ENCODE data around the gene GRM1.

The GRM1 gene

GRCh38 chr6:146402476-146402875 lies 373.6 kb downstream of the GRM1 start:
- no peak for DNase-seq

- no peak for DNase-seq
Measured at GRCh38 chr6:146408583-146408982, 379.7 kb downstream of the GRM1 start.

DNA sequence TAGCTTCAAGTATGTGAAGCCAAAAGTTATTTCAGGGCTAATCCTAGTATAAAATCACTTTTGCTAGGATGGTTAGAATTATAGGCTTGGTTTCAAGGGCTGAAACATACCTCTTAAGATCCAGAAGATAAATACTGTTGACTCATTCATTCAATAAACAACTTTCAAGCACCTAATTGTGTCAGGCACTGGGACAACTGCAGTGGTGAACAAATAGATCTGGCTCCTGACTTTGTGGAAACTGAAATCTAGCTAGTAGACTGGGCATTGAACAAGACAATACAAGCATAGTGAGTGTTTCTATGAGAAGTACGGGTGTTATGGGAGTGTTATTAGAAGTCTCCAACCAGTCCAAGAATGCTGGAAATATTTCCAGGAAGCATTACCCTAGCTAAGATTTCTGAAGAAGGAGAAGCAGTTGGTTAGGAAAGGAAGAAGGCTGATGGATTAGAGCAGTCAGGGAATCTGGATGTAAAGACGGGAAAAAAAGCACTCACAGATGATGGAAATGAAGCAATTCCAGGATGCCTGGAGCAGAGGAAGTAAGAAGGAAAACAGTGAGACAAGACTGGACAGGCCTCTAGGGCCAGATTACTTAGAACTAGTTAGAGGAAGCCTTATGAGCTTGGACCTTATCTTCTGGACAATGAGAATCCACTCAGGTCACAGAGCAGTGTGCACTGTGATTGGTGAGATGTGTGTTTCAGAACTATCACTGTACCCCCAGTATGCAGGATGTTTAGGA lies 382.2 kb downstream of the GRM1 start:
- DNase-seq = no peak

DNA sequence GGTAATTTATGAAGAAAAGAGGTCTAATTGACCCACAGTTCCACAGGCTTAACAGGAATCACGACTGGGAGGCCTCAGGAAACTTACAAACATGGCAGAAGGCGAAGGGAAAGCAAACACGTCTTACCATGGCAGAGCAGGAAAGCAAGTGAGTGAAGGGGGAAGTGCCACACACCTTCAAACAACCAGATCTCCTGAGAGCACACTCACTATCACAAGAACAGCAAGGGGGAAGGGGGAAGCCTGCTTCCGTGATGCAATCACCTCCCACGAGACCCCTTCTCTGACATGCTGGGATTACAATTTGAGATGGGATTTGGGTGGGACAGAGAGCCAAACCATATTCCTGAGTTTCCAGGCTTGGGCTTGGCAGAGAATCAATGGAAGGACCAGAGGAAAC lies 390.7 kb downstream of the GRM1 start:
- DNase-seq = no peak

DNA sequence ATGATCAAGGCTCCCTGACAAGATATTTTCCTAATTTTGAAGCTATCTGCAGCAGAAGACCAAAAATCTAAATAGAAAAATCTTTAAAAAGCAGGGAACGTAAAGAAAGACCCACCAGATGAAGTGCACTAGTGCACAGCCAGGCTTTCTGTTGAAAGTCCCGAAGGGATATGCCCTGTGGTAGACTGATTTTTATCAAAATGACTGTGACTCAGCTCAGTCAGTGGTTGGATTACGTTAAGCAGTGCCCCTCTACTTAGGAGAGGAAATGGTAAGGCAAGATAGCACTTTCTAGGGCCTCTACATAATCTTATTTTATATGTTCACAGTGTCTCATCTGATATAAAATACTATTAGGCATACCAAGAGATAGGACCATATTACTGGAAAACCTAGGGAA lies 391.4 kb downstream of the GRM1 start:
- DNase-seq = no peak

GRCh38 chr6:146422789-146423375 lies 394.0 kb downstream of the GRM1 start:
- DNase-seq = no peak

DNA sequence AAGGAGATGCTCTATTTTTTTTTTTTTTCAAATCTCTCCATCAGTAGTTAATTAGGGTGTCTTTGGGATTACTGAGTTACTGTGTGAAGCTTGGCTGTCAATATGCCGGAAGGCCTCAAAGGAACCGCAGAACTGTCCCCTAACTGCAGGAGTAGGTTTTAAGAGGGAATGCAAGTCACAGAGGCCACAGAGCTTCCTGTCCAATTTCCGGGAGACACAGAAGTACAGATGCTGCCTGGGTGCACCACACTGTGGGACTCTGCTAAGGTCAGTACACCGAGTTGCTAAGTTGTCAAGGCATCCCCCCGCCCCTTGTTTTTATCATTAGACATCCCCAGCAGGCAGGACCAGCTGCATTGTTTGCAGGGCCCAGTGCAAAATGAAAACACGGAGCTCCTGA lies 394.6 kb downstream of the GRM1 start:
- no peak for DNase-seq

GRCh38 chr6:146426516-146426915 lies 397.7 kb downstream of the GRM1 start:
- no peak for DNase-seq

- DNase-seq = no peak
Measured at GRCh38 chr6:146429831-146430230, 401.0 kb downstream of the GRM1 start.

DNA sequence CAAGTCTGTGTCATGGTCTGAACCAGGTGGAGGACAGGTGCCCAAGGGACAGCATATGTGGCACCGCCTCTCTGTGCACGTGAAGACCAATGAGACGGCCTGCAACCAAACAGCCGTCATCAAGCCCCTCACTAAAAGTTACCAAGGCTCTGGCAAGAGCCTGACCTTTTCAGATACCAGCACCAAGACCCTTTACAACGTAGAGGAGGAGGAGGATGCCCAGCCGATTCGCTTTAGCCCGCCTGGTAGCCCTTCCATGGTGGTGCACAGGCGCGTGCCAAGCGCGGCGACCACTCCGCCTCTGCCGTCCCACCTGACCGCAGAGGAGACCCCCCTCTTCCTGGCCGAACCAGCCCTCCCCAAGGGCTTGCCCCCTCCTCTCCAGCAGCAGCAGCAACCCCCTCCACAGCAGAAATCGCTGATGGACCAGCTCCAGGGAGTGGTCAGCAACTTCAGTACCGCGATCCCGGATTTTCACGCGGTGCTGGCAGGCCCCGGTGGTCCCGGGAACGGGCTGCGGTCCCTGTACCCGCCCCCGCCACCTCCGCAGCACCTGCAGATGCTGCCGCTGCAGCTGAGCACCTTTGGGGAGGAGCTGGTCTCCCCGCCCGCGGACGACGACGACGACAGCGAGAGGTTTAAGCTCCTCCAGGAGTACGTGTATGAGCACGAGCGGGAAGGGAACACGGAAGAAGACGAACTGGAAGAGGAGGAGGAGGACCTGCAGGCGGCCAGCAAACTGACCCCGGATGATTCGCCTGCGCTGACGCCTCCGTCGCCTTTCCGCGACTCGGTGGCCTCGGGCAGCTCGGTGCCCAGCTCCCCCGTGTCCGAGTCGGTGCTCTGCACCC lies 405.2 kb downstream of the GRM1 start:
- no peak for DNase-seq

- DNase-seq = no peak
Measured at GRCh38 chr6:146434732-146435390, 406.0 kb downstream of the GRM1 start.

DNA sequence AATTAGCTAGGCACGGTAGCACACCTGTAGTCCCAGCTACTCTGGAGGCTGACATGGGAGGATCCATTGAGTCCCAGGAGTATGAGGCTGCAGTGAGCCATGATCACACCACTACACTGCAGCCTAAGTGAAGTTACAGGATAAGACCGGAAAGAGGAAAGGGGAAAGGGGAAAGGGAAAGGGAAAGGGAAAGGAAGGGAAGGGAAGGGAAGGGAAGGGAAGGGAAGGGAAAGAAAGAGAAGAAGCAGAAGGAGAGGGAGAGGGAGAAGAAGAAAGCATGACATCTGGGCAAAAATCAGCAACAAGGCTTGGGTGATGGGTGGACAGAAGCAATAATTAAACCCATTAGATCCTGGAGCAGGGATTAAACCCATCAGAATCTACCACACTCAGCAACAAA lies 413.0 kb downstream of the GRM1 start:
- DNase-seq = no peak

DNA sequence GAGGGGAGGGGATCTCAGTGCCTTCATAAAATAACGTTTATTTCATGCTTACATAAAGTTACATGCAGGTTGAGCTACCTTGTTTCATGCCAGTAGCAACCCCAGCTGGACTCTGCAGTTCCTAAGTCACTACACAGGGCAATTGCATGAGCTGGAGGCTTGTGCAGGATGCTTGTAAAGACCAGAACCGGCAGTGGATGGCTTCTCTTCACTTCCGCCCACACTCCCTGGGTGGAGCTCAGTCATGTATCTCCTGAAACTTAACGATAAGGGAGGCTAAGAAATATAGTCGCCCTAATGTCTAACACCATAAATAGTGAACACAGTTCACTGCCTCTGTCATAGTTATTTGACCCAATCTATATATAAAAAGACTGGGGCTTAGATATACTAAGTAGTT lies 415.3 kb downstream of the GRM1 start:
- no peak for DNase-seq

DNA sequence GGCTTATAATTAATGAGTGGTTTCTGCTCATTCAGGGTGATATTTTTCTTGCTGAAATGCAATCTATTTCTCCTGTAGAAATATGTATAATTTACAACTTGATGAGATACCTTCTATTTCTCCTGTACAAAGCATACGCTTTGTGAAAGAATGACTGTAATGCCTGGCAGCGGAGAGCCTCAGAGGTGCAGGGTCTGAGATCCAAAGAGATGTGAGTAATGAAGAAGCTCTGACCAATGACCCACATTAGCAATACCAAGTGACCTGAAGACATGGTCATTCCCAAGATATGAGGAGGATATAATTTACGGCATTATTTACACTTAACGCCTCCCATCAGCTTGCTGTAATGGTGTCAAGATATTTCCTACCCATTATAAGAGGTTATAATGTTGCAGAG lies 416.4 kb downstream of the GRM1 start:
- no peak for DNase-seq

- no peak for DNase-seq
Measured at GRCh38 chr6:146456886-146457285, 428.0 kb downstream of the GRM1 start.

GRCh38 chr6:146460941-146461340 lies 432.1 kb downstream of the GRM1 start:
- DNase-seq = no peak

- DNase-seq = no peak
Measured at GRCh38 chr6:146470091-146470770, 441.4 kb downstream of the GRM1 start.

DNA sequence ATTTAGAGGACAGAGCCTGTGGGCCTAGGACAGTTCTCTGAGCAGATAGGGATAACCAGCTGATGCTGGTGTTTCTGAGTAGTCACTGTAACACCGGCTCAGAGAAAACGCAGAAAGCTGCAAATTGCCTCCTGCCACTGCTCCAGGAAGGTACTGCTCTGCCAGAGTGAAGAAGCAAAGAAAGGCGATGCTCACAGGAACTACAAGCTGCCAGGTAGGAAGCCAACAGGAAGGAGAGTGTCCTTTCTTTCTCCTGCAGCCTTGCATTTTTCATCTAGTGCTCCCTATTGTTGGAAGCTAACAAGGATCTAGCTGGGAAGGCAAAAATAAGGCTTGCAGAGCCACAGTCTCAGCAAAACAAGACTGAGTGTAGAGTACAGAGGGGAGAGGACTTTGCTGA lies 444.1 kb downstream of the GRM1 start:
- DNase-seq = no peak

GRCh38 chr6:146481527-146481926 lies 452.7 kb downstream of the GRM1 start:
- no peak for DNase-seq

GRCh38 chr6:146484411-146484810 lies 455.5 kb downstream of the GRM1 start:
- no peak for DNase-seq
